NT2/D1 (cell line): ENCODE data around the gene LIPC.

Source experiments
- DNase-seq: peaks from one replicate; pipeline ENCODE4 v3.0.0-alpha.2; 2011; ENCODE audit warnings: low read depth, low spot score
- H3K27me3 ChIP-seq: 2 replicates; pipeline ENCODE4 v1.6.0; 2011; ENCODE audit warnings: mild to moderate bottlenecking; ENCODE audit not compliant: insufficient read length, insufficient read depth
- H3K36me3 ChIP-seq: 2 replicates; pipeline ENCODE4 v1.6.1; 2011; ENCODE audit warnings: mild to moderate bottlenecking, low read length, mixed read lengths; ENCODE audit not compliant: insufficient read depth, insufficient read length
- H3K4me1 ChIP-seq: 2 replicates; pipeline ENCODE4 v1.5.1; 2011; ENCODE audit not compliant: insufficient read depth, insufficient read length
- H3K4me3 ChIP-seq: 2 replicates; pipeline ENCODE4 v1.5.1; 2011; ENCODE audit warnings: low read depth; ENCODE audit not compliant: insufficient read length
- H3K9ac ChIP-seq: 2 replicates; pipeline ENCODE4 v1.6.0; 2011; ENCODE audit warnings: low read depth; ENCODE audit not compliant: insufficient read length
- H3K9me3 ChIP-seq: 2 replicates; pipeline ENCODE4 v1.5.1; 2011; ENCODE audit warnings: mild to moderate bottlenecking, low read length; ENCODE audit not compliant: insufficient read depth
- SUZ12 ChIP-seq: IDR thresholded peaks from 2 replicates; pipeline ENCODE4 v1.6.1; 2011; ENCODE audit not compliant: insufficient read length, insufficient read depth; ENCODE audit errors: extremely low read depth
- YY1 ChIP-seq: IDR thresholded peaks from 2 replicates; pipeline ENCODE4 v1.6.1; 2011; ENCODE audit not compliant: insufficient read length, insufficient read depth
- ZNF274 ChIP-seq: IDR thresholded peaks from 2 replicates; pipeline ENCODE4 v1.6.1; 2011; ENCODE audit warnings: mild to moderate bottlenecking, low read depth, low read length

LIPC gene

DNA sequence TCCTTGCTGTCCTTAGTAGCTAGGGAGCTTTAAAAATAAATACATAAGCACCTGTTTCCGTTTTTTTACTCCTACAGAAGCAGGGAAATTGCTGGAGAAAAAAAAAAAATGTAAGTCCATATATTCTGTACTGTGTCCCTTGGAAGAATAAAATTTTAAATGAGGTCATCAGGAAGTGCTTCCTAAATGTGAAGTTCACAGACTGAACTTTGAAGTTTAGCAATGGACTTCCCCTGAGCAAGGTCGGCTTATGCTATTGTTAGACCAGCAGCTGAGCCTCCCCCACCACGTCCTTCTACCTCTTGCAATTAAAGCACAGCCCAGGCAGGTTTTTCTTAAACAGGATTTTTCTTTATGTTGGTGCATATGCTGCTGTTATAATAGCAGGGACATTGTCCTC, 26.3 kb downstream of the LIPC start:
- no peaks in the 10 kb centered on the region for H3K36me3 ChIP-seq
- no peak overlapping the region for H3K9ac ChIP-seq
- no peaks in the 10 kb centered on the region for H3K4me1 ChIP-seq
- H3K4me3 ChIP-seq: no peak overlapping the region
- no peak for DNase-seq
- no peaks in the 10 kb centered on the region for H3K27me3 ChIP-seq
- H3K9me3 ChIP-seq: no peaks in the 10 kb centered on the region
- TF ChIP-seq SUZ12: no peak
- TF ChIP-seq ZNF274: no peak
- no peak for TF ChIP-seq YY1

- TF ChIP-seq SUZ12 (no peak), ZNF274 (no peak), YY1 (no peak)
- Histone ChIP-seq H3K36me3 (no peaks in the 10 kb centered on the region), H3K9me3 (no peaks in the 10 kb centered on the region), H3K27me3 (no peaks in the 10 kb centered on the region), H3K4me3 (no peak overlapping the region), H3K4me1 (no peaks in the 10 kb centered on the region), H3K9ac (no peak overlapping the region)
- DNase-seq: no peak
Observed at GRCh38 chr15:58459045-58459444, 27.3 kb downstream of the LIPC start.

DNA sequence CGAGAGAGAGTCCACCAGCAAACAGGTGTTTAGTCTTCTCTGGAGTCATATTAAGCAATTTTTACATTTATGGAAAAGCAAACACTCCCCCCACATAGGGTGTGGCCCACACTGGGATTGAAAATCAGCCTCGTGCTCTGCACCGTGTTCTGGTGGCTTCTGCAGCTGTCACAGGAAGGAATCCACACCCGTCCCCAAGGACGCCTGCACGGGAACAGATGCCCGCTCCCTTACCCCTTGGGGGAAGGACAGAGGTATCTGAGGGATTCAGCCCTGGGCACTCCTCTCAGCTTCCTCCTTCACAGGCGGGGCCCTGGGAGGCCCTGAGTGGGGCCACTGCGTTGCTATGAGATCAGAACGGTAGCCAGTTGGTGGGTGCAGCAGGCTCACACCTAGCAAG, 27.8 kb downstream of the LIPC start:
- no peaks in the 10 kb centered on the region for H3K27me3 ChIP-seq
- no peaks in the 10 kb centered on the region for H3K9me3 ChIP-seq
- DNase-seq: no peak
- H3K36me3 ChIP-seq: no peaks in the 10 kb centered on the region
- TF ChIP-seq ZNF274 (no peak), SUZ12 (no peak), YY1 (no peak)
- no peaks in the 10 kb centered on the region for H3K4me1 ChIP-seq
- no peak overlapping the region for H3K9ac ChIP-seq
- no peak overlapping the region for H3K4me3 ChIP-seq

DNA sequence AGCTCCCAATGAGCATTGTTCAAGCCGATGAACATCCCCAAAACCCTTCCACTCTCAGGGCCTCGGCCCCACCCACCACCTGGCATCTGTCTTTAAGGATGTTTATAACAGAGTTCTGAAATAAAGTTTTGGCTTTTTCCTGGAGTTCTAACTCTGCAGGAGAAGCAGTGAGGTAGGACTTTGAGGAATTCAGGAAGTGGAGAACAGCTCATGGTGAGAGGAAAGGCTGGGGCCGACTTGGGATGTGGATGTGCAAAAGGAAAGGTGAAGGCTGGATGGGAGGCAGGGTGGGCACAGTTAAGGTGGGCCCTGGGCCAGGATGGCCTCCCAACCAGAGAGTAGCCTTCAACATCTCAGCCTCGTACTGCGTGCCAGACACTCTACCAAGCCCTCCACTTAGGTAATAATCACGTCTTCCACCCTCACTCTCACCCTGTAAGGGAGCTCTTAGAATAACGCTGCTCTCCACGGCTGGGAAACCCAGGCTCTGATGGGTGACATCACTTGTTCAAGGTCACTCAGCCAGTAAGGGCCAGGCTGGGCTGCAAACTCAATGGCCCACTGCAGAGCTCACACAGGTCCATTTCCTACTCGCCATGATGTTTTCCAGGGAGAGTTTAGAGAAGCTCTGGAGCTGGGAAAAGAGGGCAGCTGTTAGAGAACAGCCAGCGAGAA, 28.5 kb downstream of the LIPC start:
- no peak overlapping the region for H3K9ac ChIP-seq

GRCh38 chr15:58460872-58461271, 29.1 kb downstream of the LIPC start:
- H3K27me3 ChIP-seq: no peaks in the 10 kb centered on the region
- H3K4me1 ChIP-seq: no peaks in the 10 kb centered on the region
- H3K9ac ChIP-seq: no peak overlapping the region
- TF ChIP-seq YY1 (no peak), ZNF274 (no peak), SUZ12 (no peak)
- no peaks in the 10 kb centered on the region for H3K9me3 ChIP-seq
- no peak overlapping the region for H3K4me3 ChIP-seq
- no peaks in the 10 kb centered on the region for H3K36me3 ChIP-seq
- no peak for DNase-seq

More for the DNA sequence above, 28.5 kb downstream of the LIPC start:
- no peak for DNase-seq
- H3K36me3 ChIP-seq: no peaks in the 10 kb centered on the region
- no peak overlapping the region for H3K4me3 ChIP-seq
- no peaks in the 10 kb centered on the region for H3K9me3 ChIP-seq
- H3K4me1 ChIP-seq: no peaks in the 10 kb centered on the region
- H3K27me3 ChIP-seq: no peaks in the 10 kb centered on the region
- TF ChIP-seq YY1 (no peak), ZNF274 (no peak), SUZ12 (no peak)

DNA sequence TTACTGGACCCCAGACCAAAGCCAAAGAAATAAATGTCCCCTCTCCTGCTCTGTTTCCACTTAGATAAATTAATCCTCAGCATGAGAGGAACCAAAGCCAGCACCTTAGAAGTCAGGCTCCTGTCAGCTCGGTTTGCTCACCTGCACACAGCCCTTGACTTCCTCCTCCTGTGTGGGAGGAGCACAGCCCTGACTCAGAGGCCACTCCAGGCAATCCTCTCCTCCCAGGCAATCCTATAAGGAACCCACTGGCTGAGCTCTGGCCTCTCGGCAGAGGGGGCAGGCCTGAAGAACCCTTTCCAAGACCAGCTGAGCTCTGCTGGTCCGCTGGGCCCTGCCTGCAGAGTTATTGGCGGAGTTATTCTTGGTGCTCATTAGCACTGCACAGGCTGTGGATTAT, 30.8 kb downstream of the LIPC start:
- Histone ChIP-seq H3K4me3 (no peak overlapping the region), H3K9ac (no peak overlapping the region), H3K36me3 (no peaks in the 10 kb centered on the region), H3K27me3 (no peaks in the 10 kb centered on the region), H3K9me3 (no peaks in the 10 kb centered on the region), H3K4me1 (no peaks in the 10 kb centered on the region)
- DNase-seq: no peak
- TF ChIP-seq YY1 (no peak), SUZ12 (no peak), ZNF274 (no peak)

GRCh38 chr15:58462973-58463663, 31.3 kb downstream of the LIPC start:
- no peaks in the 10 kb centered on the region for H3K9me3 ChIP-seq
- no peaks in the 10 kb centered on the region for H3K36me3 ChIP-seq
- no peaks in the 10 kb centered on the region for H3K4me1 ChIP-seq
- H3K9ac ChIP-seq: no peak overlapping the region
- no peak for DNase-seq
- no peak overlapping the region for H3K4me3 ChIP-seq
- no peaks in the 10 kb centered on the region for H3K27me3 ChIP-seq
- no peak for TF ChIP-seq SUZ12
- no peak for TF ChIP-seq YY1
- no peak for TF ChIP-seq ZNF274
